Activated naive CD4-positive, alpha-beta T cell treated with anti-CD3 and anti-CD28 coated beads, Interleukin-2, amount 50 U/mL, for 16 hours (primary cell): ENCODE measurements around the gene CAMKMT.

Experiments
- DNase-seq: peaks from one replicate; pipeline ENCODE4 v3.0.0-alpha.2; 2020

The CAMKMT gene

DNA sequence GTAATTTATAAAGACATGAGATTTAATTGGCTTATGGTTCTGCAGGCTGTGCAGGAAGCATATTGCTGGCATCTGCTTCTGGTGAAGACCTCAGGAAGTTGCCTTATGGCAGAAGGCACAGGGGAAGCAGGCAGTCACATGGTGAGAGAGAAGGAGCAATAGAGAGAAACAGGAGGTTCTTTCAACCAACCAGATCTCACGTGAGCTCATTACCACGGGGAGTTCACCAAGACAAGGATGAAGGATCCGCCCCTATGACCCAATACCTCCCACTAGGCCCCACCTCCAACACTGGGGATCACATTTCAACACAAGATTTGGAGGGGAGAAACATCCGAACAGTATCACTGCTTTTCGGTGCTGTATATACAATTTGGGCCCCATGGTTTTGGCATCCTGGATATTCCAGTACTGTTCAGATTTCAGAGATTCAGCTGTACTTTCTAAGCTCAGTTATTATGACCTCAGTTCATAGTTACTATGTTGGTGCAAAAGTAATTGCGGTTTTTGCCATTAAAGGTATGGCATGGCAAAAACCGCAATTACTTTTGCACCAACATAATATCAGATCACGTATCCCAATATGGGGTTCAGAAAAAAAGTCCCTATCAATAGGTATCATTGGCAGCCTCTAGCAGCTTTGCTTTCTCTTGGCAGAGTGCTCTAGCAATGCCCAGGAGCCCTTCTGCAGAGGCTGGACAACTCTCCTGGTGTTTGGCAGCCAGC lies 390.2 kb downstream of the CAMKMT start:
- no peak for DNase-seq

GRCh38 chr2:44752761-44753160 lies 391.0 kb downstream of the CAMKMT start:
- no peak for DNase-seq

GRCh38 chr2:44753552-44754285 lies 392.0 kb downstream of the CAMKMT start:
- DNase-seq: no peak

DNA sequence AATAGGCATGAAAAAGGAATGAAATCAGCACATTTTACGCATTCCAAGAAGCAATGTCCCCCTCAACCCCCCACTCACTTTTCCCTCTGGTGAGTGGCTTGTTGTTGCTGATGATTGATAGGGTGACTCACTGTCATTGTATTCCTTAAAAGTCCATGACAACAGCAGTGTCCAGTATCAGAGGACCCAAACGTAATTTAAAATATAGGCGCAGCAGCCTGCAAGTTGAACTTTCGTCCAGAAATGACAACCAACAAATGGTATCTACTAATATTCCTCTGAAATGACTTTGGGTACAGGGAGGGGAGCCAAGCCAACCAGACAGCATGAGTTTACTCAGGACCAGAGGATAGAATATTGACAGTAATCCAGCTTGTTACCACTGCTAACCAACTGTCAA lies 396.8 kb downstream of the CAMKMT start:
- no peak for DNase-seq

DNA sequence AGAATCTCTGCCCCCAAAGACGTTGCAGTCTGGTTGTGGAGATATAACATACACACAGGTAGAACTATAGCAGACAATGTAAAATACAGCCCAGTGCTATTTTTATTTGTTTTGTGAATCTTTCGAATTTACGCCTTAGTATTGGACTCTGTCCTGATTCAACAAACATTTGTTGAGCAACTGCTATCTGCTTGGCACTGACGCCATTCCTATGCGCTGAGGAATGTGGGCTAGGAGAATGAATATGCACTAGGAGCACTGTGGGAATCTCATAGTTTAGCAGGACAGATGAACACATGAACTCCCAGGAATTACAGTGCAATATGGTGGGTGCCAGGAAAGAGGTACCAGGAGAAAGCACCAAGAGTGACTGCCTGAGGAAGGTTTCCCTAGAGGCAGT lies 398.1 kb downstream of the CAMKMT start:
- no peak for DNase-seq

DNA sequence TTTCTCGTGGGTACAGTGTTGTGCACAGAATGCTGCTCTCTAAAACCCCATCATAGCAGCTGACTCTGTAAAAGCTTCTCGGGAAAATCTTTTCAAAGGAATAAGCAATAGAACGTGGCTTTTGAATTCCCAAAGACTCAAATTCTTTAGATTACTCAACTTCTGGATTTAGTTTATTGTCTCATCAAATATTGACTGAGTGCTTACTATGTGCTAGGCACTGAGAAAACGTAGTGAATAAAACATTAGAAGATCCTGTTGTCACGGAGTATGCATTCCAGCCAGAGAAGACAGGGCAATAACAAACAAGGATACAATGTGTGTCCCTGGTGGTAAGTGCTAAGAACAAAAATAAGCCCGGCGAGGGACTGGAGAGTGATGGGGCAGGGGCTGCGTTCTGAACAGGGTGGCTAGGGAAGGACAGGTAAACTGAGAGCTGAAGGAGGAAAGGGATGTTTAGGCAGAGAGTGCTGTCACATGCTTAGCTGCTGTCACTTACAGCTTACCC lies 401.6 kb downstream of the CAMKMT start:
- DNase-seq: no peak

GRCh38 chr2:44766220-44766619 lies 404.5 kb downstream of the CAMKMT start:
- DNase-seq: no peak

- no peak for DNase-seq
Measured at GRCh38 chr2:44766777-44767176, 405.0 kb downstream of the CAMKMT start.

DNA sequence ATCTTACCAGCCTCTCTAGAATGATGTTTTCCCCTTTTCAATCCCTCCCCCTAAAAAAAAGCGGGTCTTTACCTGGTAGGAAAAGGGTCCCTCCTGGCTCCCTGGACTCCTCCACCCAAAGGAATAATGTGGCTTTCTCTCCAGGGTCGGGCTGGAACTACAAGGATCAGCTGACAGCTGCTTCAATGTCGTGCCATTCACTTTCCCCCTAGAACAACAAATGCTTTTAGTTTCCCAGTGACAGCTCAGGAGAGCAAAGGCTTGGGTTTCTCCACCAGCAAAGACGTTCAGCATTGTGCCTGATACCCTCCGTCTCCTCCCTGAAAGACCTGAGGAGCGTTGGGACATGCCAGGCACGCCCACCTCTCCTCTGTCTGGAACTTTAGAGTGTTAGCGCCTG lies 405.9 kb downstream of the CAMKMT start:
- DNase-seq: no peak

DNA sequence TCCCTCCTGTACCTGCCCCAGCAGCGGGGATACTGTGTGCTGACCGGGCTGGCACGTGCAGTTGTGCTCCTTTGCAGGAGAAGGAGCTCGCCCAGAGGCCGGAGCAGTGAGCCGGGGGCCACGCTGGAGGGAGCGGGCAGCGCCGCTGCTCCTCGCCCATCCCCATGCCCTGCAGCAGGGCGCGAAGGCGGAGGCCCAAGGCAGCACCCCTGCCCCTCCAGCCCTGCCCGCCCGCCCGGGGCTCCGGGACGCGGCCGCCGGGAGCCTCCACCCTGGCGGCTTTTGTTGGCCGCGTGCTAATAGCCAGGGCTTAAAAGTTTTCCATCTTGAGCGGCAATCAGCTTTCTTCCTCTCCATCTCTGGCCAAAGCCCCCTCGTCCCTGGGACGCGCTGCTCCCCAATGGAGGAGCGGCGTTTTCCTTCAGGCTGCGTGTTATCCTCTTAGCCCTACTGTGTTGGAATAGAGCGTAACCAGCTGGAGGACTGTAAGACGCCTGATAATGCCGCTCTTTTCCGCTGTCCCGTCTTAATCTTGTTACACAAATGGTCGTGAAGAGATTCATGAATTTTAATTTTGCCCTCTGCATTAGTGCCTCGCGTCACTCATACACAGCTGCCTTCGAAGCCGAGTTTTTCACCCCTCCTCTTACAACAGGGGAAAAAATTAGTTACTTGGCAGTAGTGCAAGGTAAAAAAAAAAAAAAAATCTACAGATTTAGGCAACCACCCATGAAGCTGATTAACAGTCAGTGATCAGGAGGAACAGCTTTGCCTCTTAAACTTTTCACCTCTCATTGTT lies 406.9 kb downstream of the CAMKMT start:
- DNase-seq: no peak

DNA sequence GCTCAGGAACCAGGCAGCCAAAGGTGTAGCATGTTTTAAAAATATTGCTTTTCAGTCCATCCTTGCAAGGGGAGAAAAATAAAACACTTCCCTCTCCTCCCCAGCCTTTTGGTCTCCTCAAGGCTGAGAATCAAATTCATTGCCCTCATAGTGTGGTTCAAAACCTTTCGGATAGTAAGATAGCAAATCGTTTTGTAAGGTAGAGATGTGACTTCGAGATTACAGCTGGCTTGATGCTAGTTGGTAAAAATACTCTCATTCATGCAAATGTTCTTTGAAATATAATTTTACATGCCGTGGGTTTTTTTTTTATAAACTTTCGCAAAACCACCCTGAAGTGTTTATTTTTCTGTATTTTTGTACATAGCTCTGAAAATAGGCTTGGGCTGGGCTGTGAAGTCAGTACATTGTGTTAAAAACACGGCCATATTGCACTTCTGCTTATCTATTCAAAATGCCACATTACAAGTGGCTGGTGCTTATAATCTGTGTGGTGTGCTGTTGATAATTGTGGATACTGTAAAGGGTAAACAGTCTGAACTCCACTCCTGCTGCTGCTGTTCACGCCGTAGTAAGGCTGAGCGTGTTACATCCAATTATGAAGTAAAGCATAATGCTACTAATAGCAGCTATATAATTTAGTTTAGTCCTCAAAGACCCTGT lies 407.7 kb downstream of the CAMKMT start:
- DNase-seq: no peak

DNA sequence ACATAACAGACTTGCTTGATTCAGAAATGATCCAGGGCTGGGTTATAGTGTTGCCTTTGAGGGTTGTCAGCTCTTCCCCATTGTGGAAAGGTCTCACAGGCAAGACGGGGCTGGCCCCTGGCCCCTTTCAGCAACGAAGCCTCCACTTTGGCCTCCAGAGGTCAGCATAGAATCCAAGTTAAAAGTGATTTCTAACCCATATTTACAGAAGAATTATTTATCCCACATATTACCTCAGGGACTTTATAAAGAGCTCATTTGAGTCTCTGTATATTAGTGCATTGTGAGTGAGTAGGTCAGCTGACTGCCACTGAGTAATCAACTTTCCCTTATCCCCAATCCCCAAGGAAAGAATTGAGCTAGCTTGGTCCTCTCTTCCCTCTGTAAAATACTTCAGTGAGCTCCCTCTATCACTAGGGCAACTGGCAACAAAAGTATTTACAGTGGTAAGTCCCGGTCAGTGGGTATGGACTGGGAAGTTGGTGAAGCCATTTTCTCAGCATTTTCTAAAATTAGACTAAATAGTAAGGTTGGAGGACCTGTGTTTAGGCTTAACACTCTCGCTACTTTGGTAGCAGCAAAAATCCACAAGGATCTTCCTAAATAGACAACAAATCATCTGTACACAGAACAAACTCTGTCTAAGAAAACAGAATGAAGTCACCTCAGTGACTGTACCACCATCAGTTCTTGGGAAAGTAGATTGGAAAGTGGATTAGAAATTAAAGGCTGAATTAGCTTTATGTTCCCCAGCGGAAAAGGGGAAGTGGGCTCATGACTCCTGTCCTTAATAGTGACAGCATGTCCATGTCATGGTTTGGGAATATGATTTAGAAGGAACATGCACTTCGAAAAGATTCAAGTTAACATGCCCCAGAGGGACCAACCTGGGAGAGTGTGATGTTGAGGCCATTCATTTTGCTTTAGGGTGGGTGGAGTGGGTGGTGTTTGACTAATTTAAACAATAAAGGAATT lies 408.8 kb downstream of the CAMKMT start:
- no peak for DNase-seq

- DNase-seq: no peak
Measured at GRCh38 chr2:44771522-44771921, 409.8 kb downstream of the CAMKMT start.

DNA sequence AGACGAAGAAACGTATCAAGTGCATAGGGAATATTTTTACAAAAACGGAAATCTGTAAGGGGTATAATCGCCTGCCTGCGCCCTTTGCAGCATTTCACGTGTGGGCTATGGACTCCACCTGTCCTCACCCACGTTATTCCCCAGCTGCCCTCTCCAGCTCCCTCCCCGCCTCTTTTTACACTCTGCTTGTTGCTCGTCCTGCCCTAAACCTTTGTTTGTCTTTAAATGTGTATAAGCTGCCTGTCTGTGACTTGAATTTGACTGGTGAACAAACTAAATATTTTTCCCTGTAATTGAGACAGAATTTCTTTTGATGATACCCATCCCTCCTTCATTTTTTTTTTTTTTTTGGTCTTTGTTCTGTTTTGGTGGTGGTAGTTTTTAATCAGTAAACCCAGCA lies 410.4 kb downstream of the CAMKMT start:
- DNase-seq: no peak

DNA sequence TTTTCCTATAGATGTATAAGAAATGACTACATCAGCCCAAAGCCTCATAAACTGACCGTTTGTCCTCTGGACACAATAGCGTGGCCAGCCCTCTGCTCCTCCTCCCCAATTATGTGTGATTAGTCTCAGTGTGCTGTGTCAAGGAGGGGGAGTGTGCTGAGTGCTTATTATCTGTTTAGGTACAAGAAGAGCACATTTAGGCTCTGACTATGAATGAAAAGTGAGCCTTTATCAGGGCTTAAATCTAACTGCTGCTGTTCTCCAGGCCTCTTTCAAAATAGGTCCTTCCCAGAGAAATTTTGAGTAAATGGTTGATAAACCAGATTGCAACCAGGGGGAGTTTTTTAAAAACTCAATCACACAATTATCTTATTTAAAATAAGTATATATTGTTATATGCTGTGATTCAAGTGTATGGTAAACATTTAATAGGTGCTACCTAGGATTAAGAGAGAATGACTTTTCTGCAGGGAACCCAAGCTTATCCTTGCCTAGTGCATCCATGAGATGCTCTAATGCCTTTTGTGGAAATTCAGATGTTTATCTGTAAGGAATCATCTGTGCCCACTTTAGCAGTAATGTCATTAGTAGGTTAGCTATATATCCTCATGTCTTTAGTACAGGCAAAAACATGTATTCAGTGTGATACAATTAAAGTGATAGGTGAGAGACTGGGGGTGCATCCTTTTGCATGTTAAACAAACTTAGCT lies 411.1 kb downstream of the CAMKMT start:
- no peak for DNase-seq

GRCh38 chr2:44774826-44775492 lies 413.2 kb downstream of the CAMKMT start:
- no peak for DNase-seq

DNA sequence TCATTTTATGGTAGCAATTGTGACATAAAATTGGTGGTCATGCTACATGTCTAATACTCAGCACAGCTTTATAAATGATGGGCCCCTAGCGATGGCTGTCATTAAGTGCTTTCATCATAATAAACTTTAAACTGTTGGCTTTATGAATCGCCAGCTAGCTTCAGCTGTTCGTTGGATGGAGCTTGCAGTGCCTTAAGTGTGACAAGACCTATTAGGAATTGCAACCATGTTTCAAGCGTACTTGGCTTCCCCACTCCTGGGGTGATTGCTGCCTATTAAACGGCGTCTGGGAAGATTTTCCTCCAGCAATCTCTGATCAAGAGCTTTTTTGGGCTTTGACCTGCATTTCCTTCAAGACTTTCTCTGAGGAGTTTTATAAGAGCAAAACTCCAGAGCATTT lies 415.3 kb downstream of the CAMKMT start:
- no peak for DNase-seq

DNA sequence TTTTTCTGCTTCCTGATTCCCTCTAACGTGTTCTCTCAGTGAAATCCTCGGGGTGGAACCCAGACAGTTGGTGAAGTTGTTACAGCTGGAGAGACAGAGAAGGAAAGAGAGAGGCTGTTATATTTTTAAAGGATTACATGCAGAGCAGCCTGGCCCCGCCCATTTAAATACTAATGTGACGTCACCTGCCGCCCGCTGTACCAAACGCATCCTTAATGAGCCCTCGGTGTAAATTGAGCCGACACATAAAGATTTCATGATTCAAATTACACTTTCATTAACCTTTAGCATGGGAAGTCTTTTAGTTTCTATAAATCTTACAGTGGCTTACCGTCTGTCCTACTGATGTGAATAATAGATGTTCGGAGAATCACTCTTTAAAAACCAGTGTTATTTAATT lies 415.8 kb downstream of the CAMKMT start:
- no peak for DNase-seq

DNA sequence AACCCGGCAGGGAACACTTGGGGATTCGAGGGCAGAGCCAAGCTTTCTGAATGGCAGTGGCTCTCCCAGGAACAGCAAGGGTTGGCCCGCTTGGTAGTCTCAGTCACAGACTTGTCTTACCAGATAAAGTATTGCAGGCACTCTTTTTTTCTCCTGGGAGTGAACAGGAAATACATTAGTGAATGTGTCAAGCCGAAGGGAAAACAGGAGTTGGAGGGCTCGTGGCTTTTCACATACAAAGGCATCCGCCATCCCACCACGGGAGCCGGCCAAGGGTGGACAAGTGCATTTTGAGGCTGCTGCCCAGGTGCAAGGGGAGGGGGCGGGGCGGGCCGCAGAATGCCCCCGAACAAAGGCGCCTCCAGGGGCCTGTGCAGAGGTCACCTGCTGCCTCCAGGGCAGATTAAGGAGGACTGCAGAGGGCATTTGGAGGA lies 416.5 kb downstream of the CAMKMT start:
- no peak for DNase-seq

- DNase-seq: no peak
Measured at GRCh38 chr2:44778671-44779476, 417.1 kb downstream of the CAMKMT start.
